ENCODE data around the gene TMEM266.
A peak's percentile ranks its signal among the peaks of the same experiment; 100 is the strongest.

The TMEM266 gene

GRCh38 chr15:76135516-76135915 lies 75.7 kb downstream of the TMEM266 start:
- no peak for DNase-seq

- no peak for DNase-seq
These were observed 78.7 kb downstream of the TMEM266 start for GRCh38 chr15:76138436-76138835.

GRCh38 chr15:76139368-76140073 lies 79.7 kb downstream of the TMEM266 start:
- DNase-seq: peak; percentile 86

GRCh38 chr15:76140074-76140464 lies 80.3 kb downstream of the TMEM266 start:
- DNase-seq: no peak

GRCh38 chr15:76146812-76147211 lies 87.0 kb downstream of the TMEM266 start:
- no peak for DNase-seq

- peak; percentile 82 for DNase-seq
These were observed 88.3 kb downstream of the TMEM266 start for GRCh38 chr15:76147906-76148570.

- DNase-seq: no peak
These were observed 89.6 kb downstream of the TMEM266 start for GRCh38 chr15:76149291-76149915.

- peak; percentile 12 for DNase-seq
These were observed 90.7 kb downstream of the TMEM266 start for GRCh38 chr15:76150513-76150912.

- DNase-seq: peak; percentile 91
These were observed 91.3 kb downstream of the TMEM266 start for GRCh38 chr15:76150971-76151598.

- DNase-seq: no peak
These were observed 91.8 kb downstream of the TMEM266 start for GRCh38 chr15:76151599-76151974.

GRCh38 chr15:76152197-76152596 lies 92.4 kb downstream of the TMEM266 start:
- no peak for DNase-seq

- DNase-seq: no peak
These were observed 93.7 kb downstream of the TMEM266 start for GRCh38 chr15:76153241-76154197.

- peak; percentile 28 for DNase-seq
These were observed 95.9 kb downstream of the TMEM266 start for GRCh38 chr15:76155731-76156130.

GRCh38 chr15:76158226-76158625 lies 98.4 kb downstream of the TMEM266 start:
- no peak for DNase-seq

- no peak for DNase-seq
These were observed 99.0 kb downstream of the TMEM266 start for GRCh38 chr15:76158815-76159214.

GRCh38 chr15:76159282-76159681 lies 99.5 kb downstream of the TMEM266 start:
- no peak for DNase-seq

GRCh38 chr15:76160426-76161152 lies 100.8 kb downstream of the TMEM266 start:
- no peak for DNase-seq

- DNase-seq: no peak
These were observed 101.6 kb downstream of the TMEM266 start for GRCh38 chr15:76161153-76162035.

- no peak for DNase-seq
These were observed 102.2 kb downstream of the TMEM266 start for GRCh38 chr15:76162036-76162398.

- DNase-seq: no peak
These were observed 103.1 kb downstream of the TMEM266 start for GRCh38 chr15:76162784-76163456.

Data from activated CD4-positive, alpha-beta T cell treated with anti-CD3 and anti-CD28 coated beads for 48 hours (primary cell).